Neural cell (in vitro differentiated cells): ENCODE results near the gene ARFGAP1. TPM values are rescaled to one million over a fixed set of nuclear protein-coding genes. Genes with fewer than 3 reads are reported as not detected.

ENCODE experiments used
- H2AFZ ChIP-seq: fragments of 200-600, 300-800 bp; sonication (generic), shearing (Covaris generic); 2 replicates; pipeline ENCODE4 v1.6.0; 2014; ENCODE audit warnings: low read depth, mild to moderate bottlenecking, antibody characterized with exemption, low read length, moderate library complexity
- H3F3A ChIP-seq: fragments of 200-600 bp; shearing (Covaris generic); 2 replicates; pipeline ENCODE4 v1.6.1; 2016; ENCODE audit warnings: mild to moderate bottlenecking, moderate library complexity, mixed read lengths, antibody characterized with exemption, low read length; ENCODE audit not compliant: insufficient read depth, poor library complexity, severe bottlenecking
- H3K27ac ChIP-seq: fragments of 200-600, 300-800 bp; sonication (generic), shearing (Covaris generic); 2 replicates; pipeline ENCODE4 v1.5.1; 2014; ENCODE audit warnings: mild to moderate bottlenecking, low read length, moderate library complexity
- H3K27me3 ChIP-seq: fragments of 300-800, 200-600 bp; sonication (generic), shearing (Covaris generic); 2 replicates; pipeline ENCODE4 v1.6.0; 2014; ENCODE audit warnings: mild to moderate bottlenecking, low read depth, low read length, moderate library complexity; ENCODE audit not compliant: insufficient read depth
- H3K36me3 ChIP-seq: fragments of 300-800, 200-600 bp; sonication (generic), shearing (Covaris generic); 2 replicates; pipeline ENCODE4 v1.5.1; 2014; ENCODE audit warnings: mild to moderate bottlenecking, antibody characterized with exemption, low read length, moderate library complexity; ENCODE audit not compliant: insufficient read depth
- H3K4me2 ChIP-seq: fragments of 300-800, 200-600 bp; sonication (generic), shearing (Covaris generic); 2 replicates; pipeline ENCODE4 v1.6.0; 2014; ENCODE audit warnings: mild to moderate bottlenecking, low read length
- H3K4me3 ChIP-seq: fragments of 300-800, 200-600 bp; sonication (generic), shearing (Covaris generic); 2 replicates; pipeline ENCODE4 v1.5.1; 2014; ENCODE audit warnings: mild to moderate bottlenecking, low read length, moderate library complexity
- H3K79me2 ChIP-seq: fragments of 200-600 bp; shearing (Covaris generic); replicated peaks from 2 replicates; pipeline ENCODE4 v1.6.0; 2014; ENCODE audit warnings: mild to moderate bottlenecking, low read length, moderate library complexity; ENCODE audit not compliant: insufficient read depth
- H3K9ac ChIP-seq: fragments of 300-800, 200-600 bp; sonication (generic), shearing (Covaris generic); 2 replicates; pipeline ENCODE4 v1.6.1; 2016; ENCODE audit warnings: mild to moderate bottlenecking, low read length, mixed read lengths
- H3K9me2 ChIP-seq: fragments of 200-600 bp; shearing (Covaris generic); 2 replicates; pipeline ENCODE4 v1.6.1; 2016; ENCODE audit warnings: mild to moderate bottlenecking, low read length, mixed read lengths; ENCODE audit not compliant: insufficient read depth
- H3K9me3 ChIP-seq: fragments of 200-600, 300-800 bp; sonication (generic), shearing (Covaris generic); 2 replicates; pipeline ENCODE4 v1.6.1; 2016; ENCODE audit warnings: mild to moderate bottlenecking, mixed run types, low read length, moderate library complexity, mixed read lengths
- H4K20me1 ChIP-seq: fragments of 200-600 bp; shearing (Covaris generic); 2 replicates; pipeline ENCODE4 v1.6.1; 2016; ENCODE audit warnings: mild to moderate bottlenecking, mixed run types; ENCODE audit not compliant: insufficient read depth
- CTCF ChIP-seq: fragments of 450-650 bp; IDR thresholded peaks from 2 replicates; pipeline ENCODE4 v1.5.1; 2014; ENCODE audit warnings: antibody characterized with exemption, mild to moderate bottlenecking, moderate library complexity; ENCODE audit not compliant: poor library complexity, severe bottlenecking
- EP300 ChIP-seq: fragments of 450-650 bp; conservative IDR thresholded peaks from 2 replicates; pipeline ENCODE4 v1.6.1; 2014; ENCODE audit warnings: antibody characterized with exemption, mild to moderate bottlenecking, moderate library complexity; ENCODE audit not compliant: poor library complexity, severe bottlenecking
- EZH2 ChIP-seq: fragments of 200-600, 300-800 bp; shearing (Covaris generic), sonication (generic); IDR thresholded peaks from 2 replicates; pipeline ENCODE4 v1.6.1; 2014; ENCODE audit warnings: antibody characterized with exemption, low read length, borderline replicate concordance, mild to moderate bottlenecking; ENCODE audit not compliant: insufficient read depth, poor library complexity, severe bottlenecking
- MXI1 ChIP-seq: fragments of 450-650 bp; conservative IDR thresholded peaks from 2 replicates; pipeline ENCODE4 v1.6.1; 2014; ENCODE audit warnings: antibody characterized with exemption, mild to moderate bottlenecking; ENCODE audit not compliant: poor library complexity, severe bottlenecking
- POLR2AphosphoS5 ChIP-seq: IDR thresholded peaks from 2 replicates; pipeline ENCODE4 v1.6.1; 2012
- RAD21 ChIP-seq: fragments of 450-650 bp; conservative IDR thresholded peaks from 2 replicates; pipeline ENCODE4 v1.6.1; 2014; ENCODE audit warnings: antibody characterized with exemption, mild to moderate bottlenecking, moderate library complexity
- REST ChIP-seq: IDR thresholded peaks from 2 replicates; pipeline ENCODE4 v1.6.1; 2012; ENCODE audit warnings: borderline replicate concordance
- SMC3 ChIP-seq: fragments of 450-650 bp; conservative IDR thresholded peaks from 2 replicates; pipeline ENCODE4 v1.6.1; 2014; ENCODE audit warnings: antibody characterized with exemption, mild to moderate bottlenecking, moderate library complexity; ENCODE audit not compliant: poor library complexity
- TAF1 ChIP-seq: IDR thresholded peaks from 2 replicates; pipeline ENCODE4 v1.6.1; 2012; ENCODE audit warnings: low read depth
- polyA plus RNA-seq: library from polyadenylated mRNA; depleted of rRNA; stranded (reverse); fragments of >200 nt; gene quantifications from 2 replicates; pipeline ENCODE4 v1.2.3, GENCODE V29; 2014

The ARFGAP1 gene
- polyA plus RNA-seq, 1 donor from 2014 or later, result 70.2 TPM

- H3K79me2 ChIP-seq, result no peaks in the 10 kb centered on the region
- no peak overlapping the region for H3K4me3 ChIP-seq
- H3K9ac ChIP-seq, result no peak overlapping the region
- H2AFZ ChIP-seq, result no peak overlapping the region
- no peak for TF ChIP-seq SMC3
- TF ChIP-seq POLR2AphosphoS5, result no peak
- no peak for TF ChIP-seq RAD21
- TF ChIP-seq MXI1, result no peak
- no peak for TF ChIP-seq EP300
- TF ChIP-seq EZH2, result no peak
- TF ChIP-seq REST, result no peak
- no peak for TF ChIP-seq TAF1
- TF ChIP-seq CTCF, result no peak
- H3K27ac ChIP-seq, result no peak overlapping the region
- no peaks in the 10 kb centered on the region for H3K9me2 ChIP-seq
- no peaks in the 10 kb centered on the region for H3F3A ChIP-seq
- H3K9me3 ChIP-seq, result no peaks in the 10 kb centered on the region
- no peaks in the 10 kb centered on the region for H4K20me1 ChIP-seq
- no peaks in the 10 kb centered on the region for H3K27me3 ChIP-seq
- H3K4me2 ChIP-seq, result no peak overlapping the region
- H3K36me3 ChIP-seq, result no peaks in the 10 kb centered on the region
Observed at GRCh38 chr20:63286781-63287696, 14.4 kb downstream of the ARFGAP1 start.

GRCh38 chr20:63287697-63288580 is 15.3 kb downstream of the ARFGAP1 start:
- no peaks in the 10 kb centered on the region for H4K20me1 ChIP-seq
- H3K9me3 ChIP-seq, result no peaks in the 10 kb centered on the region
- no peak overlapping the region for H3K27ac ChIP-seq
- H3K27me3 ChIP-seq, result no peaks in the 10 kb centered on the region
- TF ChIP-seq EP300 (no peak), EZH2 (no peak), SMC3 (no peak), RAD21 (no peak), REST (no peak), TAF1 (no peak), CTCF (no peak), POLR2AphosphoS5 (no peak), MXI1 (no peak)
- no peak overlapping the region for H3K4me3 ChIP-seq
- no peak overlapping the region for H3K4me2 ChIP-seq
- H3K36me3 ChIP-seq, result no peaks in the 10 kb centered on the region
- no peak overlapping the region for H2AFZ ChIP-seq
- H3K9ac ChIP-seq, result no peak overlapping the region
- H3K9me2 ChIP-seq, result no peaks in the 10 kb centered on the region
- no peaks in the 10 kb centered on the region for H3F3A ChIP-seq
- H3K79me2 ChIP-seq, result no peaks in the 10 kb centered on the region
